ENCODE results near the gene SFXN2. TPM values are rescaled to one million over a fixed set of nuclear protein-coding genes. Genes with fewer than 3 reads are reported as not detected.

The SFXN2 gene
- total and polyA plus RNA-seq, 2 experiments from 2014 or later: 5.7 to 6.2 TPM

- TF ChIP-seq ETS1 (IDR thresholded peaks at IDR 0.05) (no peak), NANOG (IDR thresholded peaks at IDR 0.05; ENCODE audit: borderline replicate concordance) (no peak), ZNF114 (CRISPR knock-in tag; IDR thresholded peaks at IDR 0.05) (no peak), STAT1 (IDR thresholded peaks at IDR 0.05; ENCODE audit: unreplicated experiment) (no peak), POLR2AphosphoS5 (IDR thresholded peaks at IDR 0.05; ENCODE audit: low read depth) (no peak), EZH2 (IDR thresholded peaks at IDR 0.05; ENCODE audit: low read depth, unreplicated experiment) (no peak), ZNF331 (CRISPR knock-in tag; IDR thresholded peaks at IDR 0.05; ENCODE audit: low read depth) (no peak)
Measured at GRCh38 chr10:102785818-102786217, 71.4 kb downstream of the SFXN2 start (continued).

- no peak overlapping the region for H3K4me3 ChIP-seq
- peaks cover 5% of the 10 kb centered on the region; the same call in 1 of the 3 replicates for H3K9me3 Mint-ChIP-seq
- H2AFZ ChIP-seq: no peak overlapping the region
- no peak for TF ChIP-seq ZNF462 (CRISPR knock-in tag; IDR thresholded peaks at IDR 0.05)
- no peak for TF ChIP-seq EZH2 (IDR thresholded peaks at IDR 0.05; ENCODE audit: low read depth, unreplicated experiment)
- no peak for TF ChIP-seq POLR2AphosphoS5 (IDR thresholded peaks at IDR 0.05; ENCODE audit: low read depth)
- H3F3A ChIP-seq (replicated peaks; ENCODE audit: low read depth): no peaks in the 10 kb centered on the region
- no peaks in the 10 kb centered on the region for H4K20me1 ChIP-seq (replicated peaks; ENCODE audit: insufficient read depth)
- DNase-seq (ENCODE audit: low spot score) (no peak), ATAC-seq (no peak)
- H3K36me3 ChIP-seq (ENCODE audit: insufficient read depth): no peaks in the 10 kb centered on the region
- no peaks in the 10 kb centered on the region for H3K27me3 Mint-ChIP-seq (ENCODE audit: insufficient read depth, low read depth, poor library complexity)
- peak overlapping the region; percentile 26; the same call in 1 of the 2 replicates for H3K27ac Mint-ChIP-seq
- no peaks in the 10 kb centered on the region for H3K27me3 ChIP-seq (ENCODE audit: insufficient read depth)
- peaks cover 4% of the 10 kb centered on the region; the same call in 1 of the 3 replicates for H3K36me3 Mint-ChIP-seq (ENCODE audit: low read depth)
- no peaks in the 10 kb centered on the region for H3K4me1 ChIP-seq (ENCODE audit: insufficient read depth)
- H3K79me2 ChIP-seq (replicated peaks; ENCODE audit: insufficient read depth): peaks cover 14% of the 10 kb centered on the region
- no peak overlapping the region for H3K4me3 Mint-ChIP-seq
- H3K27ac ChIP-seq (ENCODE audit: low read depth): no peak overlapping the region
- H3K4me2 ChIP-seq: no peak overlapping the region
- peaks cover 11% of the 10 kb centered on the region; the same call in 2 of the 3 replicates for H3K4me1 Mint-ChIP-seq
- no peaks in the 10 kb centered on the region for H3K9me2 ChIP-seq (ENCODE audit: insufficient read depth)
Measured at GRCh38 chr10:102791754-102792395, 77.4 kb downstream of the SFXN2 start.

Other genes starting within 250 kb of the SFXN2 start
- 96.9 and 101 TPM in 2 replicates for gene ACTR1A, start 211.9 kb upstream of the SFXN2 start, total RNA-seq (2014; rRNA removed; shearing (Covaris generic))
- 39.4 and 41.2 TPM in 2 replicates for gene ACTR1A, start 211.9 kb upstream of the SFXN2 start, polyA plus RNA-seq (2016; fragmentation: Nextera tagmentation; extraction: Ambion mirVana)
- 5.6 and 6.6 TPM in 2 replicates for gene SUFU, start 210.7 kb upstream of the SFXN2 start, total RNA-seq (2014; rRNA removed; shearing (Covaris generic))
- gene SUFU, start 210.7 kb upstream of the SFXN2 start, polyA plus RNA-seq (2016; fragmentation: Nextera tagmentation; extraction: Ambion mirVana): 2.8 and 3.3 TPM in 2 replicates
- 33.4 and 36.7 TPM in 2 replicates for gene TRIM8, start 70.2 kb upstream of the SFXN2 start, total RNA-seq (2014; rRNA removed; shearing (Covaris generic))
- gene TRIM8, start 70.2 kb upstream of the SFXN2 start, polyA plus RNA-seq (2016; fragmentation: Nextera tagmentation; extraction: Ambion mirVana): 15.1 and 20.2 TPM in 2 replicates
- gene ARL3, start 239 bp upstream of the SFXN2 start, total RNA-seq (2014; rRNA removed; shearing (Covaris generic)): 8.5 and 9.4 TPM in 2 replicates
- gene ARL3, start 239 bp upstream of the SFXN2 start, polyA plus RNA-seq (2016; fragmentation: Nextera tagmentation; extraction: Ambion mirVana): 22.6 and 23.0 TPM in 2 replicates
- 48.5 and 55.7 TPM in 2 replicates for gene WBP1L, start 29.3 kb downstream of the SFXN2 start, total RNA-seq (2014; rRNA removed; shearing (Covaris generic))
- 5.1 and 7.0 TPM in 2 replicates for gene WBP1L, start 29.3 kb downstream of the SFXN2 start, polyA plus RNA-seq (2016; fragmentation: Nextera tagmentation; extraction: Ambion mirVana)
- not detected in 2 replicates for gene CYP17A1, start 122.8 kb downstream of the SFXN2 start, total RNA-seq (2014; rRNA removed; shearing (Covaris generic))
- gene CYP17A1, start 122.8 kb downstream of the SFXN2 start, polyA plus RNA-seq (2016; fragmentation: Nextera tagmentation; extraction: Ambion mirVana): not detected in 2 replicates
- gene BORCS7, start 139.6 kb downstream of the SFXN2 start, total RNA-seq (2014; rRNA removed; shearing (Covaris generic)): 5.6 and 6.0 TPM in 2 replicates
- 7.8 and 9.0 TPM in 2 replicates for gene BORCS7, start 139.6 kb downstream of the SFXN2 start, polyA plus RNA-seq (2016; fragmentation: Nextera tagmentation; extraction: Ambion mirVana)
- gene AS3MT, start 154.8 kb downstream of the SFXN2 start, total RNA-seq (2014; rRNA removed; shearing (Covaris generic)): 8.8 and 10.5 TPM in 2 replicates
- 6.3 and 7.2 TPM in 2 replicates for gene AS3MT, start 154.8 kb downstream of the SFXN2 start, polyA plus RNA-seq (2016; fragmentation: Nextera tagmentation; extraction: Ambion mirVana)
- gene CNNM2, start 203.7 kb downstream of the SFXN2 start, total RNA-seq (2014; rRNA removed; shearing (Covaris generic)): 23.8 and 31.3 TPM in 2 replicates
- 4.5 and 5.2 TPM in 2 replicates for gene CNNM2, start 203.7 kb downstream of the SFXN2 start, polyA plus RNA-seq (2016; fragmentation: Nextera tagmentation; extraction: Ambion mirVana)

Measured in GM23338 (cell line).